ENCODE results near the gene ZMAT3. TPM values are rescaled to one million over a fixed set of nuclear protein-coding genes. Genes with fewer than 3 reads are reported as not detected.
A peak's percentile ranks its signal among the peaks of the same experiment; 100 is the strongest.

The ZMAT3 gene
- total RNA-seq, 1 donor from 2014 or later = 14.4 TPM

- DNase-seq (ENCODE audit: low spot score) = no peak
These were observed 50.3 kb downstream of the ZMAT3 start for GRCh38 chr3:179021119-179021903.

DNA sequence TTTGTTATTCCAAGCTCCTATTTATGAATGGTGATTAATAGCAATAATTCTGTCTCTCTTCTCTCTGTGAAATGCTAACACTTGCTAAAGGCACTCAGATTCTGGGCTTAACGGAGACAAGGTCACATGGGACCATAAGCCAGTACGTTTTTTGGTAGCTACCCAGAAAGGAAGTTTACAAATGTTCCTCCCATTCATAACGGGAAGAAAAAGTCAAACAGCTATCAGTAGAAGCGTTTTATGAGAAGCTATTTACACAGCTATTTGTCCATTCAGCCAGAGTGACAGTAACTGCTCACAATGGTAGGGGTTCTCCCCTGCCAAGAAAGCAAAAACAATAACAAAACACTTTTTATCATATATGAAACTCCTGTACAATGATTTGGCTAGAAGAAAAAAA lies 51.5 kb downstream of the ZMAT3 start:
- DNase-seq (ENCODE audit: low spot score) = no peak

DNA sequence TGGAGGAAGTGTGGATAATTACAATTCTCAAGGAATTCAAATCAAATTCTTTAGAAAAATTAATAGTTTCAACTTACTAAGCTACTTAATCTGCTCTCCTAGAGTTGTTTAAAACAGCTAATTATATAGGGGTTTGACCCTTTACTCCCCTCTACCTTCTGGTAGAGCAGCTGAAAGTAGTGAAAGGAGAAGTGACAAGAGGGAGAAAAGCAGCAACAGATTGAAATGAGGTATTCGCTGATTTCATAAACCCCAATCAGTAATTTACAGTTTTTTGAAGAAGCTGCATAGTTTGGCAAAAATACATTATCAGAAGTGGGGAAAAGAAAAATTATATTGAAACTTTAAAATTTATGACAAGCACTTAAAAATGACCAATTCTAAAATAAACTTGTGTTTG lies 52.8 kb downstream of the ZMAT3 start:
- DNase-seq (ENCODE audit: low spot score) = no peak

DNA sequence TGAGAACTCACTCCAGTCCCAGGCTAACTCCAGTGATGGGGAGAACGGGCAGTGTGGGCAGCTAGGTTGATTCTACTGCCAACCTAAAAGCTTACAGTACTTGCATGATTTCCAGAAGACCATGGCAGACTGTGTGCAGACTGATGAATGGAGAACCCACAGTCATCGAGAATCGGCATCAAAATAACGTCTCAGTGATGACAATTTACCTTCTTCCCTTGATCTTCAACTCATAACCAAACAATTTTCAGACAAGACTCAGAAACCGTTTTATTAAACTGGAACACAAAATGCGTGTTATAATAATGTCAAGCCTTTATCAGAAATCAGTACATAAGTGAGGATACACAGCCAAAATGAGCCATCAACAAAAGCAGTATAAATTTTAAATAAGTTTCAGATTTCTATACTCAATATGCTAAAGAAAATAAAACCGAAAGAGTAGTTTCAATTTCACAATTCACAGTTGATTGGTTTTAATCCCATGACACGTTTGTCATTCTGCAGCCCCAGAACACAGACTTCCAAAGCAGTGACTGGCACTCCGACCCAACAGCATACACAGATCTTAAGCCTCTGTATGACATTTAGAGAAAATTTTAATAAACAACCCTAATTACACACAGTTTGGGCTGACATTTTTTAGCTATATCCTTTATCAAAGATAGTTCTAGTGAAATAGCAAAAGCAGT lies 54.5 kb downstream of the ZMAT3 start:
- DNase-seq (ENCODE audit: low spot score) = no peak

- peak; percentile 88 for DNase-seq (ENCODE audit: low spot score)
These were observed 56.0 kb downstream of the ZMAT3 start for GRCh38 chr3:179015551-179016020.

- DNase-seq (ENCODE audit: low spot score) = no peak
These were observed 65.9 kb downstream of the ZMAT3 start for GRCh38 chr3:179005706-179006105.

DNA sequence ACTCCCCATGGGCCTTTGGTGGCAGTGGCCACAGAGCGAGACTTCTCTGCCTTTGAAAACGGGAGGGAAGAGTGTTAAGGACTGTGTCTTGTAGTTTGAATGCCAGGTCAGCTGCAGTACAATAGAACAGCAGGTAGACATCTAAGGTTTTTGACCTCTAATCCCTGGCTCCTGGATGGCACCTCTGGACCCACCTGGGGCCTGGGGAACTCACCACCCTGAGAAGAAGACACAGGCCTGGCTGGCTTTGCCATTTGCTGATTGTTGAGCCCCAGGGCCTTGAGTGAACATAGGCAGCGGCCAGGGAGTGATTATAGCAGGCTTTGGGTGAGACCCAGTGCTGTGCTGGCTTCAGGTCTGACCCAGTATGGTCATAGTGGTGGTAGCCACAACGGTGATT lies 66.4 kb downstream of the ZMAT3 start:
- no peak for DNase-seq (ENCODE audit: low spot score)

DNA sequence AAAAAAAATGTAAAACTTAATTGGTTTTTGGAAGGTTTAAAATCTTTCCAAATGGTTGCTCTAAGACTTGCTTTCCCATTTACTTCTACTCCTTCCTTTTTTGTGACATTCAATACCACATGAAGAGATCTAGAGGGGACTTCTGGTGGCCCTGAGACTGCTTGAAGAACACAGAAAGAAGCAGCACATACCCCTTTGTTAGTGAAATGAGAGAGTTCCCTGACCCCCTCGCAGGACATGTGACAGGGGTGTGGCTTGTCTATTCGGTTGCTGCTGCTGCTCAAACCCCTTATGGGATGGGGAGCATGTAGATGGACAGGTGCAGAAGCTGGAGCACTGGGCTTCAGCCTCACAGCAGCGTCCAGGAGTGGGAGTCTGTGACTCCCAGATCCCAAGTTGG lies 71.0 kb downstream of the ZMAT3 start:
- DNase-seq (ENCODE audit: low spot score) = no peak

- DNase-seq (ENCODE audit: low spot score) = peak; percentile 89
These were observed 71.5 kb downstream of the ZMAT3 start for GRCh38 chr3:179000144-179000543.

DNA sequence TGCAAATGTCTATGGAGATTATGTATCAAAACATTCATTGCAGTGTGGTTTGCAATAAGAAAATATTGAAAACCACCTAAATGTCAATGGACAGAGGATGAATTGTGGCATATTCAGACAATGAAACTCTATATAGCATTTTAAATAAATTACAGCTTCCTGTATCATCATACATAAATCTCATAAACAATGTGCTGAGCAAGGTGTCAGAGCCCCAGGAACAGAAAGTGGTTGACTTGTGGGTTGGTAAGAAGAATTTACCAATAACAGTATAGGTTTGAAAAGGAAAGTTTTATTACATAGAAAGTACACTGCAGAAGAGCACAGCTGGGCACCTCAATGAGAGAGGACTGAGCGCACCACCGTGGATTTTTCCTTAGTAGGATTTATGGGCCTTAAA lies 75.2 kb downstream of the ZMAT3 start:
- no peak for DNase-seq (ENCODE audit: low spot score)

- no peak for DNase-seq (ENCODE audit: low spot score)
These were observed 81.3 kb downstream of the ZMAT3 start for GRCh38 chr3:178990293-178990692.

- no peak for DNase-seq (ENCODE audit: low spot score)
These were observed 81.8 kb downstream of the ZMAT3 start for GRCh38 chr3:178989821-178990220.

- DNase-seq (ENCODE audit: low spot score) = no peak
These were observed 83.9 kb downstream of the ZMAT3 start for GRCh38 chr3:178987745-178988144.

DNA sequence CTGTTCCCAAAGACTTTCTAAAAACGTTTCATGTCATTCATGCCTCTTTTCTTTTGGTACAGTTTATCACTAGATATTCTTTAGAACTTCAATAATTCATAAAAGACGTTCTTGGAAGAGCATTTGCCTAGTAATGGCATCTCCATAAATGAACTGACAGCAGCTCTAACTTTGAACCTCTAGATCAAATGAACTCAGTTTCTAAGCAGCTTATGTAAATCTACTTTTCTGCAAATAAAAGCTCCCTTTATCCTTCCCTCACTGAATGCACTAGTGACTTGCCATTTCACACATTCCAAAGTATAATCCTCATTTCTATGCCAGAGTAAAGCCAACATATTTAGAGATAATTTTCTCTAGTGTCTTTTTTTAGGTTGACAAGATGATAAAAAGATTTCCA lies 85.2 kb downstream of the ZMAT3 start:
- peak; percentile 17 for DNase-seq (ENCODE audit: low spot score)

DNA sequence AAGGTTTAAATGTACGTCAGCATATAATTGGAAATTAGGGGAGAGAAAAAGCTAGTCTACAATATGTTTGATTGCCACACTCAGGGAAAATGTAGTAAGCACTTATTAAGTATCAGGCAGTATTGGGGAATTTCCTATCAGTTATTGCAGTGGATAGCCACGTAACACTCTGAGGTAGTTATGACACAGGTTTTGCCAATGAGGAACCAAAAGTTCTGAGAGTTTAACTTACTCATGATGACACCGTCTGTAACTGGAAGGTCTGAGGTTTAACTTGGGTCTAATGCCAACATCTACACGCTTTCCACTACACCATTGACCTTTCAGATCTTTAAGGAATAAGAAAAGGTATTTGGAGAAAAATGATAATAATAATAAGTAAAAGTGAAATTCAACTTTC lies 89.5 kb downstream of the ZMAT3 start:
- DNase-seq (ENCODE audit: low spot score) = no peak

DNA sequence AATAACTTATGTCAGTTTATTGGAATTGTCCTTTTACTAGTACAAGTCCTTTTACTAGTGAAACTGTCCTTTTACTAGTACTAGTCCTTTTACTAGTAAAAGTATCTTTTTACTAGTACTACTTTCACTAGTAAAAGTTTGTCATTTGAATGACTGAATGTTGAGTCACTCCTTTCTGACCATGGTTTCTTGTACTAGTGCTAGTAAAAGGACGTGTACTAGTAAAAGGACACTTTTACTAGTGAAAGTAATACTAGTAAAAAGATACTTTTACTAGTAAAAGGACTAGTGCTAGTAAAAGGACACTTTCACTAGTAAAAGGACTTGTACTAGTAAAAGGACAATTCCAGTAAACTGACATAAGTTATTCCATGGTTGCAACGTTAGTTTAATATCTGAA lies 96.3 kb downstream of the ZMAT3 start:
- DNase-seq (ENCODE audit: low spot score) = no peak

DNA sequence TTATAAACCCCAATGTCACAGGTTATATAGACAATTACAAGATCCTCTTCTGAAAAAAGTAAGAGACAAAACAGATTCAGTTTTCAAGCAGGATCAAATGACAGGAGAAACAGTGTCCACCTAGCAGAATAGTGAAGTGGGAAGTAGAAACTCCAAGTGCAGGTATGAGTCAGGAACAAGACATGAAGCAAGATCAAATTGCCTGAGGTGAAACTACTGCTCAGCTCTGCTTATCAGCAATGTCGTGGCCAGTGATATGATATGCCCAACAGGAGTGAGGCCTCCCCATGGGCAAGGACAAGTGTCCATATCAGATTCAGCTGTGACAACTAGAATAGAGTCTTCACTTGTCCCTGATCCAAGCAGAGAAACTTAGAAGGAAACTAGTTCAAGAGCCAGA lies 100.0 kb downstream of the ZMAT3 start:
- no peak for DNase-seq (ENCODE audit: low spot score)

- no peak for DNase-seq (ENCODE audit: low spot score)
These were observed 102.5 kb downstream of the ZMAT3 start for GRCh38 chr3:178969004-178969700.
